ENCODE measurements around the gene HMOX2. TPM values are rescaled to one million over a fixed set of nuclear protein-coding genes. Genes with fewer than 3 reads are reported as not detected.

HMOX2 gene
- total and polyA plus RNA-seq, 2 donors (not counting 3 experiments of a cell fraction or from before 2014, with no cell fraction given), result 80.7 to 86.3 TPM

DNA sequence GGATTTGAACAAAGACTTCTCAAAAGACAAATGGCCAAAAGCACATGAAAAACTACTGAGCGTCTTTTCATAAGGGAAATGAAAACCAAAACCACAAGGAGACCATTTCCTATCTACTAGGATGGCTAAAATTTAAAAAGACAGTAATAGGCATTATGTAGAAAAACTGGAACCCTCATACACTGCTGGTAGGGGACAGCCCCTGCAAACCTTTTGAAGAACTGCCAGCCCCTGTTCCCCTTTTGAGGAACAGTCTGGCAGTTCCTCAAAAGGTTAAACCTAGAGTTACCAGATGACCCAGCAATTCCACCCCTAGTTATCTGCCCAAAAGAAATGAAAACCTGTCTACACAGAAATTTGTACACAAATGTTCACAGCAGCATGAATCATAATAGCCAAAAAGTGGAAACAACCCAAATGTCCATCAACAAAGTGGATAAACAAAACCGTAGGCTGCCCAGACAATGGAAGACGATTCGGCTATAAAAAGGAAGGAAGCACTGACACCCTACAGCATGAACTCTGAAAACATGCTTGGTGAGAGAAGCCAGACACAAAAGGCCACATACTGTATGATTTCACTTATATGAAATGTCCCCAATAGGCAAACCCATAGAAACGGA, 39.5 kb downstream of the HMOX2 start:
- no peaks in the 10 kb centered on the region for H3K9me1 ChIP-seq (replicated peaks; ENCODE audit: control insufficient read depth, extremely low read depth, insufficient read depth, low read length)
- H3K4me3 ChIP-seq (replicated peaks in 1 of 3; ENCODE audit: insufficient read depth in 1 of 3, low read depth in 1 of 3, low read length in 3 of 3), result no peak overlapping the region
- POLR2A ChIA-PET, result no interaction called here
- peaks cover 22% of the 10 kb centered on the region for H3K4me1 ChIP-seq (ENCODE audit: control insufficient read depth, extremely low read depth, insufficient read depth, low read length)
- TF ChIP-seq JUN (IDR thresholded peaks at IDR 0.05; ENCODE audit: borderline replicate concordance, insufficient read depth, insufficient read length, low read depth), result peak; percentile 25
- no peak for TF ChIP-seq EZH2 (IDR thresholded peaks at IDR 0.05; ENCODE audit: borderline replicate concordance, low read depth, low read length, severe bottlenecking)
- intact Hi-C loops (cut with micrococcal nuclease), result no loop called here
- no peaks in the 10 kb centered on the region for H3K79me2 ChIP-seq (ENCODE audit: control insufficient read depth, insufficient read depth, low read length)
- no peaks in the 10 kb centered on the region for H4K20me1 ChIP-seq (replicated peaks; ENCODE audit: control insufficient read depth, extremely low read depth, insufficient read depth, low read length)
- H3K36me3 ChIP-seq (ENCODE audit: control insufficient read depth in 2 of 2, extremely low read depth in 1 of 2, insufficient read depth in 2 of 2, low read length in 2 of 2), result peaks cover 0 to 26% of the 10 kb centered on the region in 2 experiments
- BruUV-seq (replicated peaks), result no TSS peak
- H3K27me3 ChIP-seq (ENCODE audit: control insufficient read depth in 2 of 2, insufficient read depth in 2 of 2, low read length in 2 of 2), result no peaks in the 10 kb centered on the region
- CTCF ChIA-PET, result interaction anchor here (0.7 to 2.7 kb wide), 5 partner anchors 9 to 440 kb away, joined by 3 to 21 read pairs (median 3); no protein-coding TSS in a partner anchor
- H3K27ac ChIP-seq (ENCODE audit: insufficient read depth, low read depth, low read length), result peak overlapping the region; percentile 64
- H3K4me2 ChIP-seq (ENCODE audit: insufficient read depth, low read length), result peak overlapping the region; percentile 13
- dilution Hi-C loops (cut with MboI; ENCODE audit: extremely low pct_ligation_motif_present, low sequenced_read_pairs), result no loop called here
- peak; percentile 92 for FAIRE-seq
- H2AFZ ChIP-seq (ENCODE audit: low read depth, low read length), result no peak overlapping the region
- peak; percentile 89 for DNase-seq (ENCODE audit: low read depth, low spot score)
- H3K9me3 ChIP-seq (replicated peaks; ENCODE audit: control insufficient read depth, insufficient read depth, low read length), result no peaks in the 10 kb centered on the region
- peak overlapping the region; percentile 32 for H3K9ac ChIP-seq (replicated peaks; ENCODE audit: extremely low read depth, insufficient read depth, low read length)

GRCh38 chr16:4517812-4518680, 41.8 kb downstream of the HMOX2 start:
- no peak overlapping the region for H3K9ac ChIP-seq (replicated peaks; ENCODE audit: extremely low read depth, insufficient read depth, low read length)
- CTCF ChIA-PET, result interaction anchor here (0.5 to 3.2 kb wide), 11 partner anchors 10 to 106 kb away, joined by 3 to 42 read pairs (median 6); partner anchors contain the start of gene MGRN1
- TF ChIP-seq GATA2 (IDR thresholded peaks at IDR 0.05; ENCODE audit: insufficient read depth, insufficient read length, low read depth, low read length), result no peak
- TF ChIP-seq POLR2A (IDR thresholded peaks at IDR 0.05; ENCODE audit: low read depth, low read length), result no peak
- TF ChIP-seq, protein P1, sequence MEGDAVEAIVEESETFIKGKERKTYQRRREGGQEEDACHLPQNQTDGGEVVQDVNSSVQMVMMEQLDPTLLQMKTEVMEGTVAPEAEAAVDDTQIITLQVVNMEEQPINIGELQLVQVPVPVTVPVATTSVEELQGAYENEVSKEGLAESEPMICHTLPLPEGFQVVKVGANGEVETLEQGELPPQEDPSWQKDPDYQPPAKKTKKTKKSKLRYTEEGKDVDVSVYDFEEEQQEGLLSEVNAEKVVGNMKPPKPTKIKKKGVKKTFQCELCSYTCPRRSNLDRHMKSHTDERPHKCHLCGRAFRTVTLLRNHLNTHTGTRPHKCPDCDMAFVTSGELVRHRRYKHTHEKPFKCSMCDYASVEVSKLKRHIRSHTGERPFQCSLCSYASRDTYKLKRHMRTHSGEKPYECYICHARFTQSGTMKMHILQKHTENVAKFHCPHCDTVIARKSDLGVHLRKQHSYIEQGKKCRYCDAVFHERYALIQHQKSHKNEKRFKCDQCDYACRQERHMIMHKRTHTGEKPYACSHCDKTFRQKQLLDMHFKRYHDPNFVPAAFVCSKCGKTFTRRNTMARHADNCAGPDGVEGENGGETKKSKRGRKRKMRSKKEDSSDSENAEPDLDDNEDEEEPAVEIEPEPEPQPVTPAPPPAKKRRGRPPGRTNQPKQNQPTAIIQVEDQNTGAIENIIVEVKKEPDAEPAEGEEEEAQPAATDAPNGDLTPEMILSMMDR (IDR thresholded peaks at IDR 0.05; ENCODE audit: extremely low read depth in 1 of 2, insufficient read depth in 1 of 2, low read depth in 1 of 2, low read length in 2 of 2), result peak; percentile 64 to 76
- no peak overlapping the region for H2AFZ ChIP-seq (ENCODE audit: low read depth, low read length)
- no peaks in the 10 kb centered on the region for H3K9me1 ChIP-seq (replicated peaks; ENCODE audit: control insufficient read depth, extremely low read depth, insufficient read depth, low read length)
- no TSS peak for BruUV-seq (replicated peaks)
- H3K27ac ChIP-seq (ENCODE audit: insufficient read depth, low read depth, low read length), result no peak overlapping the region
- no peaks in the 10 kb centered on the region for H3K27me3 ChIP-seq (ENCODE audit: control insufficient read depth in 2 of 2, insufficient read depth in 2 of 2, low read length in 2 of 2)
- POLR2A ChIA-PET, result no interaction called here
- H3K4me2 ChIP-seq (ENCODE audit: insufficient read depth, low read length), result no peak overlapping the region
- DNase-seq (ENCODE audit: low read depth, low spot score) (peak; percentile 66), FAIRE-seq (no peak)
- H3K4me3 ChIP-seq (replicated peaks in 1 of 3; ENCODE audit: insufficient read depth in 1 of 3, low read depth in 1 of 3, low read length in 3 of 3), result no peak overlapping the region
- dilution Hi-C loops (cut with MboI; ENCODE audit: extremely low pct_ligation_motif_present, low sequenced_read_pairs) (no loop called here), intact Hi-C loops (cut with micrococcal nuclease) (loop anchor here (1.0 kb wide), 2 partner anchors 30 to 67 kb away; no protein-coding TSS in a partner anchor)
- peaks cover 22% of the 10 kb centered on the region for H3K4me1 ChIP-seq (ENCODE audit: control insufficient read depth, extremely low read depth, insufficient read depth, low read length)
- H3K9me3 ChIP-seq (replicated peaks; ENCODE audit: control insufficient read depth, insufficient read depth, low read length), result no peaks in the 10 kb centered on the region
- H4K20me1 ChIP-seq (replicated peaks; ENCODE audit: control insufficient read depth, extremely low read depth, insufficient read depth, low read length), result no peaks in the 10 kb centered on the region
- peaks cover 0 to 11% of the 10 kb centered on the region in 2 experiments for H3K36me3 ChIP-seq (ENCODE audit: control insufficient read depth in 2 of 2, extremely low read depth in 1 of 2, insufficient read depth in 2 of 2, low read length in 2 of 2)
- H3K79me2 ChIP-seq (ENCODE audit: control insufficient read depth, insufficient read depth, low read length), result no peaks in the 10 kb centered on the region

All from endothelial cell of umbilical vein (primary cell).